ENCODE data around the gene LDB2.

DNA sequence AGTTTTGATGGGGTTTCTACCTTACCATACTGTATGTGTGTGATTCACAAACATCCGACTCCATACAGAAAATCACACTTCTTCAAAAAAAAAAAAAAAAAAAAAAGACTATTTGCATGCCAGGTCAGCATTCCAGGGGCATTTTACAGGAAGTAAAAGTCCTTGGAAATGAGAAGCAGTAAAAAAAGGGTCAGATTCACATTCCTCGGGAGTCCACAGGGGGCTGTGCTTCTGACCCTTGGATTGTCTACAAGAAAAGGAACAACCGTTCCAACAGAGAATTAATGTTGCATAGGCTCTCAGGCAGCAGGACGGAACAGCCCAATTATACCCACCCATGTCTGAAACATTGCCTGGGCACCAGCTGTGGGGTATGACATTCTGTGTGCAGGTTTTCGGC is 290.3 kb downstream of the LDB2 start:
- TF ChIP-seq, protein P1, sequence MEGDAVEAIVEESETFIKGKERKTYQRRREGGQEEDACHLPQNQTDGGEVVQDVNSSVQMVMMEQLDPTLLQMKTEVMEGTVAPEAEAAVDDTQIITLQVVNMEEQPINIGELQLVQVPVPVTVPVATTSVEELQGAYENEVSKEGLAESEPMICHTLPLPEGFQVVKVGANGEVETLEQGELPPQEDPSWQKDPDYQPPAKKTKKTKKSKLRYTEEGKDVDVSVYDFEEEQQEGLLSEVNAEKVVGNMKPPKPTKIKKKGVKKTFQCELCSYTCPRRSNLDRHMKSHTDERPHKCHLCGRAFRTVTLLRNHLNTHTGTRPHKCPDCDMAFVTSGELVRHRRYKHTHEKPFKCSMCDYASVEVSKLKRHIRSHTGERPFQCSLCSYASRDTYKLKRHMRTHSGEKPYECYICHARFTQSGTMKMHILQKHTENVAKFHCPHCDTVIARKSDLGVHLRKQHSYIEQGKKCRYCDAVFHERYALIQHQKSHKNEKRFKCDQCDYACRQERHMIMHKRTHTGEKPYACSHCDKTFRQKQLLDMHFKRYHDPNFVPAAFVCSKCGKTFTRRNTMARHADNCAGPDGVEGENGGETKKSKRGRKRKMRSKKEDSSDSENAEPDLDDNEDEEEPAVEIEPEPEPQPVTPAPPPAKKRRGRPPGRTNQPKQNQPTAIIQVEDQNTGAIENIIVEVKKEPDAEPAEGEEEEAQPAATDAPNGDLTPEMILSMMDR (conservative IDR thresholded peaks at IDR 0.05; ENCODE audit: low read length): no peak
- no peak for TF ChIP-seq EZH2phosphoT487 (IDR thresholded peaks at IDR 0.05; ENCODE audit: borderline replicate concordance, low read depth, low read length)
